Measurements from ENCODE around the gene ACOT8.

- TF ChIP-seq CTCF (IDR thresholded peaks at IDR 0.05; ENCODE audit: borderline replicate concordance, extremely low read depth, low read length, poor library complexity, severe bottlenecking) (peak; percentile 43), EZH2 (IDR thresholded peaks at IDR 0.05; ENCODE audit: borderline replicate concordance, low read depth, low read length, severe bottlenecking) (no peak)
Observed at GRCh38 chr20:45823949-45824835, 33.0 kb downstream of the ACOT8 start.
